GM18873 (cell line): ENCODE results near the gene PRTFDC1.
"Not testable (repeated sequence)": the region's sequence is repeated elsewhere in the genome, so short reads cannot be mapped to it uniquely, and the experiment has no call there.

ENCODE experiments used
- ATAC-seq: cut with Tn5 transposase; IDR thresholded peaks from one replicate; pipeline ENCODE4 v1.9.1; 2021; ENCODE audit warnings: mild to moderate bottlenecking, moderate library complexity, moderate number of reproducible peaks; ENCODE audit not compliant: unreplicated experiment, low FRiP score

The PRTFDC1 gene

GRCh38 chr10:24935504-24936292 lies 16.7 kb downstream of the PRTFDC1 start:
- no peak for ATAC-seq

GRCh38 chr10:24931236-24931635 lies 21.2 kb downstream of the PRTFDC1 start:
- no peak for ATAC-seq

GRCh38 chr10:24930427-24930826 lies 22.0 kb downstream of the PRTFDC1 start:
- peak; percentile 82 for ATAC-seq

GRCh38 chr10:24929904-24930303 lies 22.5 kb downstream of the PRTFDC1 start:
- no peak for ATAC-seq

- no peak for ATAC-seq
These were observed 23.3 kb downstream of the PRTFDC1 start for GRCh38 chr10:24929056-24929544.

GRCh38 chr10:24928163-24928562 lies 24.2 kb downstream of the PRTFDC1 start:
- no peak for ATAC-seq

- no peak for ATAC-seq
These were observed 25.8 kb downstream of the PRTFDC1 start for GRCh38 chr10:24926557-24926956.

- no peak for ATAC-seq
These were observed 26.6 kb downstream of the PRTFDC1 start for GRCh38 chr10:24925799-24926198.

- ATAC-seq = not testable (repeated sequence)
These were observed 27.9 kb downstream of the PRTFDC1 start for GRCh38 chr10:24924483-24924882.

- not testable (repeated sequence) for ATAC-seq
These were observed 30.1 kb downstream of the PRTFDC1 start for GRCh38 chr10:24922222-24922868.

- peak; percentile 92 for ATAC-seq
These were observed 31.2 kb downstream of the PRTFDC1 start for GRCh38 chr10:24920907-24921881.

GRCh38 chr10:24920192-24920591 lies 32.2 kb downstream of the PRTFDC1 start:
- ATAC-seq = not testable (repeated sequence)

GRCh38 chr10:24919629-24920028 lies 32.8 kb downstream of the PRTFDC1 start:
- ATAC-seq = not testable (repeated sequence)

GRCh38 chr10:24917979-24918378 lies 34.4 kb downstream of the PRTFDC1 start:
- ATAC-seq = no peak

GRCh38 chr10:24917493-24917892 lies 34.9 kb downstream of the PRTFDC1 start:
- ATAC-seq = no peak

GRCh38 chr10:24916365-24916764 lies 36.0 kb downstream of the PRTFDC1 start:
- no peak for ATAC-seq

- ATAC-seq = no peak
These were observed 37.1 kb downstream of the PRTFDC1 start for GRCh38 chr10:24915304-24915703.

- ATAC-seq = no peak
These were observed 38.3 kb downstream of the PRTFDC1 start for GRCh38 chr10:24914148-24914547.

- ATAC-seq = no peak
These were observed 40.2 kb downstream of the PRTFDC1 start for GRCh38 chr10:24912215-24912614.

- ATAC-seq = no peak
These were observed 41.4 kb downstream of the PRTFDC1 start for GRCh38 chr10:24911029-24911428.

- no peak for ATAC-seq
These were observed 41.8 kb downstream of the PRTFDC1 start for GRCh38 chr10:24910574-24910973.
